Astrocyte (in vitro differentiated cells and primary cell): Measurements from ENCODE around the gene FN3KRP. TPM values are rescaled to one million over a fixed set of nuclear protein-coding genes. Genes with fewer than 3 reads are reported as not detected.

ENCODE experiments used
- DNase-seq: peaks from one replicate; pipeline ENCODE4 v3.0.0-alpha.2; 2010; ENCODE audit warnings: low read depth
- FAIRE-seq: peaks from 2 replicates; lab custom pipeline; 2011; peaks lifted over from hg19 to GRCh38; lab: Jason Lieb, UNC
- H2AFZ ChIP-seq: 2 replicates; pipeline ENCODE4 v1.6.0; 2012; ENCODE audit warnings: low read depth, low read length, inconsistent platforms
- H3K27ac ChIP-seq: 2 replicates; pipeline ENCODE4 v1.5.1; 2011; ENCODE audit warnings: low read depth, low read length, inconsistent platforms
- H3K27me3 ChIP-seq: 2 replicates; pipeline ENCODE4 v1.6.0; 2011; ENCODE audit warnings: low read length, inconsistent platforms; ENCODE audit not compliant: insufficient read depth
- H3K36me3 ChIP-seq: 2 replicates; pipeline ENCODE4 v1.5.1; 2011; ENCODE audit warnings: low read length, inconsistent platforms; ENCODE audit not compliant: insufficient read depth
- H3K4me1 ChIP-seq: 2 replicates; pipeline ENCODE4 v1.5.1; 2011; ENCODE audit warnings: low read length, inconsistent platforms; ENCODE audit not compliant: insufficient read depth
- H3K4me2 ChIP-seq: 2 replicates; pipeline ENCODE4 v1.6.0; 2012; ENCODE audit warnings: low read length, inconsistent platforms
- H3K4me3 ChIP-seq: 2 replicates; pipeline ENCODE4 v1.5.1; 2011; ENCODE audit warnings: low read depth, mild to moderate bottlenecking, low read length, inconsistent platforms; ENCODE audit not compliant: insufficient read depth
- H3K79me2 ChIP-seq: 2 replicates; pipeline ENCODE4 v1.6.0; 2012; ENCODE audit warnings: mild to moderate bottlenecking, low read length, inconsistent platforms; ENCODE audit not compliant: insufficient read depth
- H3K9ac ChIP-seq: 2 replicates; pipeline ENCODE4 v1.6.0; 2012; ENCODE audit warnings: mild to moderate bottlenecking, low read length, inconsistent platforms
- H3K9me3 ChIP-seq: 2 replicates; pipeline ENCODE4 v1.5.1; 2012; ENCODE audit warnings: low read depth, mild to moderate bottlenecking, low read length, inconsistent platforms; ENCODE audit not compliant: insufficient read depth
- H4K20me1 ChIP-seq: 2 replicates; pipeline ENCODE4 v1.6.0; 2012; ENCODE audit warnings: low read length, inconsistent platforms; ENCODE audit not compliant: insufficient read depth
- H3K27ac Mint-ChIP-seq: one replicate; pipeline ENCODE4 v1.8.0; 2021; ENCODE audit warnings: mild to moderate bottlenecking, mixed read lengths; ENCODE audit not compliant: unreplicated experiment
- H3K27me3 Mint-ChIP-seq: one replicate; pipeline ENCODE4 v1.8.0; 2021; ENCODE audit warnings: low read depth, mixed read lengths; ENCODE audit not compliant: unreplicated experiment
- H3K36me3 Mint-ChIP-seq: one replicate; pipeline ENCODE4 v1.8.0; 2021; ENCODE audit warnings: low read depth, mixed read lengths; ENCODE audit not compliant: unreplicated experiment
- H3K4me1 Mint-ChIP-seq: one replicate; pipeline ENCODE4 v1.8.0; 2021; ENCODE audit warnings: low read depth, mixed read lengths; ENCODE audit not compliant: unreplicated experiment
- H3K4me3 Mint-ChIP-seq: one replicate; pipeline ENCODE4 v1.8.0; 2021; ENCODE audit warnings: mild to moderate bottlenecking, moderate library complexity, mixed read lengths; ENCODE audit not compliant: unreplicated experiment
- H3K9me3 Mint-ChIP-seq: one replicate; pipeline ENCODE4 v1.8.0; 2021; ENCODE audit warnings: mild to moderate bottlenecking, mixed read lengths; ENCODE audit not compliant: unreplicated experiment
- CTCF ChIP-seq: IDR thresholded peaks from 2 replicates; pipeline ENCODE4 v1.5.1; 2011; ENCODE audit warnings: low read depth, mild to moderate bottlenecking, inconsistent platforms, low read length, moderate library complexity; ENCODE audit not compliant: insufficient read depth
- EZH2 ChIP-seq: IDR thresholded peaks from 2 replicates; pipeline ENCODE4 v1.6.1; 2012; ENCODE audit warnings: mild to moderate bottlenecking, low read length, inconsistent platforms; ENCODE audit not compliant: insufficient read depth
- total RNA-seq: library from RNA; stranded (reverse); gene quantifications from 2 replicates; pipeline ENCODE4 v1.2.1, GENCODE V29; 2021

The FN3KRP gene
- total RNA-seq, 1 donor from 2014 or later: 14.8 TPM

GRCh38 chr17:82697808-82698064 lies 18.8 kb upstream of the FN3KRP start:
- Histone ChIP-seq H3K4me3 (peak overlapping the region; percentile 50), H3K27me3 (peaks cover 2% of the 10 kb centered on the region), H3K36me3 (no peaks in the 10 kb centered on the region), H3K27ac (no peak overlapping the region), H3K4me2 (peak overlapping the region; percentile 84), H3K79me2 (peaks cover 16% of the 10 kb centered on the region), H3K9me3 (peaks cover 5% of the 10 kb centered on the region), H4K20me1 (peaks cover 11% of the 10 kb centered on the region), H3K4me1 (peaks cover 9% of the 10 kb centered on the region), H2AFZ (peak overlapping the region; percentile 63), H3K9ac (peak overlapping the region; percentile 48)
- Mint-ChIP-seq H3K4me3 (peak overlapping the region; percentile 77), H3K27ac (no peak overlapping the region), H3K36me3 (peaks cover 10% of the 10 kb centered on the region), H3K27me3 (peaks cover 9% of the 10 kb centered on the region), H3K9me3 (peaks cover 16% of the 10 kb centered on the region), H3K4me1 (peaks cover 2% of the 10 kb centered on the region)
- DNase-seq (no peak), FAIRE-seq (no peak)
- TF ChIP-seq CTCF (no peak), EZH2 (no peak)

- TF ChIP-seq EZH2: no peak
- TF ChIP-seq CTCF: no peak
- H3K9ac ChIP-seq: peak within 1 kb of the TSS; percentile 68
Observed at GRCh38 chr17:82698065-82698973, 18.2 kb upstream of the FN3KRP start, which contains the start of gene RAB40B. Gene RAB40B (minus strand): TSS chr17:82698698. CDS start chr17:82698596, 102 bp downstream.

GRCh38 chr17:82698974-82699442 lies 17.5 kb upstream of the FN3KRP start:
- DNase-seq (no peak), FAIRE-seq (no peak)
- Histone ChIP-seq H3K27ac (no peak overlapping the region), H3K9ac (peak overlapping the region; percentile 68), H3K4me2 (peak overlapping the region; percentile 85), H2AFZ (peak overlapping the region; percentile 96), H3K79me2 (peaks cover 10% of the 10 kb centered on the region), H4K20me1 (peaks cover 11% of the 10 kb centered on the region), H3K36me3 (no peaks in the 10 kb centered on the region), H3K4me1 (peaks cover 9% of the 10 kb centered on the region), H3K27me3 (peaks cover 2% of the 10 kb centered on the region), H3K9me3 (peaks cover 5% of the 10 kb centered on the region), H3K4me3 (peak overlapping the region; percentile 70)
- Mint-ChIP-seq H3K27ac (no peak overlapping the region), H3K27me3 (peaks cover 9% of the 10 kb centered on the region), H3K36me3 (peaks cover 10% of the 10 kb centered on the region), H3K4me3 (peak overlapping the region; percentile 87), H3K9me3 (peaks cover 15% of the 10 kb centered on the region), H3K4me1 (peaks cover 2% of the 10 kb centered on the region)
- TF ChIP-seq CTCF: no peak
- no peak for TF ChIP-seq EZH2

More at GRCh38 chr17:82698065-82698973, 18.2 kb upstream of the FN3KRP start, which contains the start of gene RAB40B:
- Histone ChIP-seq H3K4me2 (peak within 1 kb of the TSS; percentile 85), H3K27ac (no peak within 1 kb of the TSS), H4K20me1 (peaks cover 11% of the 10 kb centered on the region), H3K9me3 (peaks cover 5% of the 10 kb centered on the region), H3K4me1 (peaks cover 9% of the 10 kb centered on the region), H3K4me3 (peak within 1 kb of the TSS; percentile 70), H3K36me3 (no peaks in the 10 kb centered on the region), H2AFZ (peak within 1 kb of the TSS; percentile 96), H3K27me3 (peaks cover 2% of the 10 kb centered on the region), H3K79me2 (peaks cover 13% of the 10 kb centered on the region)
- peaks cover 10% of the 10 kb centered on the region for H3K36me3 Mint-ChIP-seq
- DNase-seq: peak; percentile 96
- peaks cover 16% of the 10 kb centered on the region for H3K9me3 Mint-ChIP-seq
- FAIRE-seq: no peak
- peak within 1 kb of the TSS; percentile 87 for H3K4me3 Mint-ChIP-seq
- H3K27ac Mint-ChIP-seq: no peak within 1 kb of the TSS
- peaks cover 2% of the 10 kb centered on the region for H3K4me1 Mint-ChIP-seq
- H3K27me3 Mint-ChIP-seq: peaks cover 9% of the 10 kb centered on the region
